Kidney (tissue), 14 donors: ENCODE data around the gene TMX4. TPM values are rescaled to one million over a fixed set of nuclear protein-coding genes. Genes with fewer than 3 reads are reported as not detected.

Experiments
- DNase-seq, 5 donors: peaks; one replicate each; pipeline ENCODE4 v3.0.0-alpha.2; 2013 to 2020
- FAIRE-seq: peaks from 2 replicates; lab custom pipeline; 2012; peaks lifted over from hg19 to GRCh38; lab: Jason Lieb, UNC
- H3K27ac ChIP-seq, 2 donors: one replicate each; pipeline ENCODE4 v1.7.0; 2013; ENCODE audit warnings: low read depth in 2 of 2, low read length in 2 of 2, inconsistent platforms in 1 of 2
- H3K27me3 ChIP-seq: one replicate; pipeline ENCODE4 v1.7.1; 2013; ENCODE audit warnings: low read length, inconsistent platforms; ENCODE audit not compliant: control insufficient read depth, insufficient read depth
- H3K36me3 ChIP-seq, 3 donors: one replicate each; pipeline versions ENCODE4 v1.7.0 to v1.7.1; 2013; ENCODE audit warnings: low read length in 3 of 3, control low read depth in 1 of 3, inconsistent platforms in 1 of 3; ENCODE audit not compliant: insufficient read depth in 3 of 3, control insufficient read depth in 2 of 3
- H3K4me1 ChIP-seq, 3 donors: one replicate each; pipeline versions ENCODE4 v1.7.0 to v1.7.1; 2013; ENCODE audit warnings: low read length in 3 of 3, inconsistent platforms in 1 of 3, low read depth in 1 of 3; ENCODE audit not compliant: control insufficient read depth in 2 of 3, insufficient read depth in 2 of 3
- H3K4me3 ChIP-seq, 3 donors: one replicate each; pipeline versions ENCODE4 v1.7.0 to v1.8.1; 2013; ENCODE audit warnings: low read length in 3 of 3, control low read depth in 1 of 3, inconsistent platforms in 1 of 3
- H3K9ac ChIP-seq, 3 donors: one replicate each; pipeline versions ENCODE4 v1.7.0 to v1.7.1; 2013; ENCODE audit warnings: low read length in 3 of 3, control low read depth in 1 of 3, inconsistent platforms in 1 of 3
- H3K9me3 ChIP-seq, 3 donors: one replicate each; pipeline versions ENCODE4 v1.7.0 to v1.7.1; 2013; ENCODE audit warnings: low read length in 3 of 3, control low read depth in 1 of 3, inconsistent platforms in 1 of 3; ENCODE audit not compliant: control insufficient read depth in 2 of 3, insufficient read depth in 1 of 3
- intact Hi-C: fragments of 100-400 bp; cut with DNase I; formaldehyde crosslinking; loops from one replicate; pipeline ENCODE4 v1.11.1; 2022
- polyA plus RNA-seq: library from polyadenylated mRNA; stranded (reverse); fragments of 350-450 nt; fragmentation: Illumina TruSeq; extraction: RNeasy Lipid Tissue Mini Kit (QIAGEN cat#74804); gene quantifications from one replicate; pipeline ENCODE4 v1.2.3, GENCODE V29; 2014; ENCODE audit warnings: low read depth, low replicate concordance; ENCODE audit not compliant: insufficient read depth
- total RNA-seq: library from RNA; stranded (reverse); fragmentation: NEBNext Ultra II Directional; extraction: Animal tissue kit (Norgen Biotek cat#: 25700); gene quantifications from one replicate; pipeline ENCODE4 v1.2.1, GENCODE V29; 2021
- TF ChIP-seq, protein P1 (sequence below): IDR thresholded peaks from 3 replicates; pipeline ENCODE4 v1.5.1; 2012; ENCODE audit warnings: mild to moderate bottlenecking, moderate library complexity, borderline replicate concordance; ENCODE audit not compliant: insufficient read depth; ENCODE audit errors: extremely low read depth
- donor health status: control.
- donor health status: control.
- donor health status: control.
- donor health status: control.
- donor health status: control.
- donor health status: DM: yes; HTN: yes; CAD: no.
- donor health status: Normal renal cell carcinoma (clear cell type).

TMX4 gene
- total and polyA plus RNA-seq, 2 donors from 2014 or later = 20.7 to 90.8 TPM

GRCh38 chr20:8000796-8001195, 18.8 kb downstream of the TMX4 start:
- Histone ChIP-seq H3K9me3 (no peaks in the 10 kb centered on the region), H3K4me1 (no peaks in the 10 kb centered on the region), H3K36me3 (peaks cover 6 to 22% (median 7%) of the 10 kb centered on the region in 3 donors), H3K4me3 (no peak overlapping the region), H3K27ac (no peak overlapping the region), H3K27me3 (no peaks in the 10 kb centered on the region), H3K9ac (no peak overlapping the region)
- DNase-seq = no peak
- no peak for FAIRE-seq
- TF ChIP-seq, protein P1, sequence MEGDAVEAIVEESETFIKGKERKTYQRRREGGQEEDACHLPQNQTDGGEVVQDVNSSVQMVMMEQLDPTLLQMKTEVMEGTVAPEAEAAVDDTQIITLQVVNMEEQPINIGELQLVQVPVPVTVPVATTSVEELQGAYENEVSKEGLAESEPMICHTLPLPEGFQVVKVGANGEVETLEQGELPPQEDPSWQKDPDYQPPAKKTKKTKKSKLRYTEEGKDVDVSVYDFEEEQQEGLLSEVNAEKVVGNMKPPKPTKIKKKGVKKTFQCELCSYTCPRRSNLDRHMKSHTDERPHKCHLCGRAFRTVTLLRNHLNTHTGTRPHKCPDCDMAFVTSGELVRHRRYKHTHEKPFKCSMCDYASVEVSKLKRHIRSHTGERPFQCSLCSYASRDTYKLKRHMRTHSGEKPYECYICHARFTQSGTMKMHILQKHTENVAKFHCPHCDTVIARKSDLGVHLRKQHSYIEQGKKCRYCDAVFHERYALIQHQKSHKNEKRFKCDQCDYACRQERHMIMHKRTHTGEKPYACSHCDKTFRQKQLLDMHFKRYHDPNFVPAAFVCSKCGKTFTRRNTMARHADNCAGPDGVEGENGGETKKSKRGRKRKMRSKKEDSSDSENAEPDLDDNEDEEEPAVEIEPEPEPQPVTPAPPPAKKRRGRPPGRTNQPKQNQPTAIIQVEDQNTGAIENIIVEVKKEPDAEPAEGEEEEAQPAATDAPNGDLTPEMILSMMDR = no peak
- intact Hi-C loops = no loop called here

- no peak overlapping the region for H3K4me3 ChIP-seq
- H3K4me1 ChIP-seq = no peaks in the 10 kb centered on the region
- FAIRE-seq = no peak
- no peak overlapping the region for H3K27ac ChIP-seq
- H3K9me3 ChIP-seq = peaks cover 0 to 4% (median 2%) of the 10 kb centered on the region in 3 donors
- TF ChIP-seq, protein P1 = no peak
- intact Hi-C loops = no loop called here
- peaks cover 9 to 26% (median 13%) of the 10 kb centered on the region in 3 donors for H3K36me3 ChIP-seq
- DNase-seq = no peak
- H3K27me3 ChIP-seq = no peaks in the 10 kb centered on the region
- H3K9ac ChIP-seq = no peak overlapping the region
Observed at GRCh38 chr20:7996898-7997297, 22.7 kb downstream of the TMX4 start.

DNA sequence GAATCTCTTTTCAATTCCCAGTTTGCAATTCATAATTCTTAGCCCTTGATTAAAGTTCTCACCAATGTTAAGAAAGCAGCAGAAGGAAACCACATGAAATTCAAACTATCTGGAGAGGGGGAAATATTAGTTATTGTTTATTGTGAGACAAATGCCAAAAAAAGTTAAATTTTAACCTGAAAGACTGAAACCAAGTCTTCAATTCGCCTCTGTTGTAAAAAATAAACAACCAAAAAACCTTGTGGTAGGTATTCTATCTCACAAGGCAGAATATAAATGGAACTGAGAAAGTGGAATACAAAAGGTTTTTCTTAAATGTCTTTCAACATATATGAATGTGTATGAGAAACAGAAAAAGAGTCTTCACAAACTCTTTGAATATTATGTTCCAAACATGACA, 24.8 kb downstream of the TMX4 start:
- Histone ChIP-seq H3K9ac (no peak overlapping the region), H3K4me3 (no peak overlapping the region), H3K4me1 (no peaks in the 10 kb centered on the region), H3K9me3 (peaks cover 0 to 4% (median 2%) of the 10 kb centered on the region in 3 donors), H3K27ac (no peak overlapping the region), H3K27me3 (no peaks in the 10 kb centered on the region), H3K36me3 (peaks cover 9 to 21% (median 10%) of the 10 kb centered on the region in 3 donors)
- FAIRE-seq (no peak), DNase-seq (no peak)
- intact Hi-C loops = no loop called here
- TF ChIP-seq, protein P1 = no peak

GRCh38 chr20:7993703-7994102, 25.9 kb downstream of the TMX4 start:
- H3K36me3 ChIP-seq = peaks cover 8 to 18% (median 9%) of the 10 kb centered on the region in 3 donors
- FAIRE-seq = no peak
- TF ChIP-seq, protein P1 = no peak
- H3K4me3 ChIP-seq = no peak overlapping the region
- H3K9ac ChIP-seq = no peak overlapping the region
- DNase-seq = no peak
- H3K27me3 ChIP-seq = no peaks in the 10 kb centered on the region
- peaks cover 0 to 4% (median 2%) of the 10 kb centered on the region in 3 donors for H3K9me3 ChIP-seq
- no peak overlapping the region for H3K27ac ChIP-seq
- intact Hi-C loops = no loop called here
- no peaks in the 10 kb centered on the region for H3K4me1 ChIP-seq
